NCI-H345 treated with DMSO at 0.1 percent for 48 hours (cell line): Measurements from ENCODE around the gene CEBPA.

Experiments
- DNase-seq: peaks from one replicate; lab custom pipeline; 2025; ENCODE audit not compliant: unreplicated experiment; lab: John Stamatoyannopoulos, UW

The CEBPA gene

GRCh38 chr19:33289261-33289660 is 13.1 kb downstream of the CEBPA start:
- DNase-seq, result no peak

- DNase-seq, result no peak
Observed at GRCh38 chr19:33288666-33289065, 13.7 kb downstream of the CEBPA start.

GRCh38 chr19:33287927-33288326 is 14.4 kb downstream of the CEBPA start:
- DNase-seq, result no peak

GRCh38 chr19:33287438-33287837 is 14.9 kb downstream of the CEBPA start:
- DNase-seq, result no peak

GRCh38 chr19:33286899-33287298 is 15.4 kb downstream of the CEBPA start:
- no peak for DNase-seq

- DNase-seq, result no peak
Observed at GRCh38 chr19:33285441-33285927, 16.9 kb downstream of the CEBPA start.

GRCh38 chr19:33284756-33285155 is 17.6 kb downstream of the CEBPA start:
- no peak for DNase-seq

- no peak for DNase-seq
Observed at GRCh38 chr19:33284146-33284643, 18.1 kb downstream of the CEBPA start.

- DNase-seq, result no peak
Observed at GRCh38 chr19:33283589-33283988, 18.7 kb downstream of the CEBPA start.

- no peak for DNase-seq
Observed at GRCh38 chr19:33282036-33282671, 20.2 kb downstream of the CEBPA start.

- no peak for DNase-seq
Observed at GRCh38 chr19:33281296-33281926, 20.9 kb downstream of the CEBPA start.

GRCh38 chr19:33280351-33280921 is 21.9 kb downstream of the CEBPA start:
- DNase-seq, result no peak

- peak; percentile 31 for DNase-seq
Observed at GRCh38 chr19:33279430-33280350, 22.6 kb downstream of the CEBPA start.

- DNase-seq, result no peak
Observed at GRCh38 chr19:33278403-33279269, 23.7 kb downstream of the CEBPA start.

- no peak for DNase-seq
Observed at GRCh38 chr19:33278023-33278402, 24.3 kb downstream of the CEBPA start.

GRCh38 chr19:33277434-33277833 is 24.9 kb downstream of the CEBPA start:
- DNase-seq, result no peak

- no peak for DNase-seq
Observed at GRCh38 chr19:33275933-33276619, 26.3 kb downstream of the CEBPA start.

- DNase-seq, result no peak
Observed at GRCh38 chr19:33275559-33275932, 26.8 kb downstream of the CEBPA start.

- no peak for DNase-seq
Observed at GRCh38 chr19:33274663-33275558, 27.4 kb downstream of the CEBPA start.
